H1 (cell line): ENCODE data around the gene GNG12.

Experiments
- CTCF ChIP-seq, 3 experiments: IDR thresholded peaks; 1 replicate in 2 of 3; 2 replicates in 1 of 3; pipeline versions ENCODE4 v1.5.1 to v1.6.1; 2011; ENCODE audit warnings: low read length in 3 of 3, mild to moderate bottlenecking in 3 of 3, inconsistent platforms in 2 of 3, low read depth in 1 of 3, moderate library complexity in 1 of 3; ENCODE audit not compliant: insufficient read depth in 1 of 3; ENCODE audit errors: control extremely low read depth in 1 of 3
- KDM1A ChIP-seq: fragments of 200-600, 300-600 bp; sonication (generic); IDR thresholded peaks from 2 replicates; pipeline ENCODE4 v1.7.1; 2016; ENCODE audit warnings: mild to moderate bottlenecking, low read length, borderline replicate concordance
- MAFK ChIP-seq: IDR thresholded peaks from 2 replicates; pipeline ENCODE4 v1.6.1; 2012; ENCODE audit warnings: low read depth, mild to moderate bottlenecking, improper control_type of control experiment, low read length
- MAX ChIP-seq: IDR thresholded peaks from 2 replicates; pipeline ENCODE4 v1.6.1; 2012; ENCODE audit warnings: inconsistent platforms
- NRF1 ChIP-seq: IDR thresholded peaks from 2 replicates; pipeline ENCODE4 v1.6.1; 2011; ENCODE audit warnings: mild to moderate bottlenecking, low read depth, low read length, improper control_type of control experiment
- TAF1 ChIP-seq: IDR thresholded peaks from 2 replicates; pipeline ENCODE4 v1.6.1; 2011; ENCODE audit warnings: mild to moderate bottlenecking, low read depth, low read length
- USF2 ChIP-seq: IDR thresholded peaks from 2 replicates; pipeline ENCODE4 v1.6.1; 2011; ENCODE audit warnings: low read length, improper control_type of control experiment
- TF ChIP-seq, protein P1 (sequence below): IDR thresholded peaks from 2 replicates; pipeline ENCODE4 v1.6.1; 2011; ENCODE audit warnings: low read depth, mild to moderate bottlenecking, low read length; ENCODE audit not compliant: insufficient read depth

GRCh38 chr1:67769633-67770256 is 63.5 kb downstream of the GNG12 start:
- TF ChIP-seq MAX (no peak), TAF1 (no peak), CTCF (IDR thresholded peaks at IDR 0.05; ENCODE audit: control extremely low read depth in 1 of 3, insufficient read depth in 1 of 3, low read depth in 1 of 3, low read length in 3 of 3) (no peak), USF2 (no peak), KDM1A (no peak), NRF1 (no peak), MAFK (no peak)
- TF ChIP-seq, protein P1, sequence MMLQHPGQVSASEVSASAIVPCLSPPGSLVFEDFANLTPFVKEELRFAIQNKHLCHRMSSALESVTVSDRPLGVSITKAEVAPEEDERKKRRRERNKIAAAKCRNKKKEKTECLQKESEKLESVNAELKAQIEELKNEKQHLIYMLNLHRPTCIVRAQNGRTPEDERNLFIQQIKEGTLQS, result no peak
